ENCODE measurements around the gene ACAN. TPM values are rescaled to one million over a fixed set of nuclear protein-coding genes. Genes with fewer than 3 reads are reported as not detected.
A peak's percentile ranks its signal among the peaks of the same experiment; 100 is the strongest.

Gene ACAN
- polyA plus RNA-seq, 1 donor from 2014 or later, result not detected

GRCh38 chr15:88904257-88904623 lies 101.0 kb downstream of the ACAN start:
- Mint-ChIP-seq H3K4me3 (peak overlapping the region in 1 of 4 donors; percentile 28), H3K36me3 (peaks cover 10% of the 10 kb centered on the region), H3K9me3 (no peaks in the 10 kb centered on the region), H3K4me1 (peaks cover 6 to 15% (median 10%) of the 10 kb centered on the region in 3 donors), H3K27me3 (no peaks in the 10 kb centered on the region), H3K27ac (peak overlapping the region in 2 of 3 donors; percentile 10 to 46)

GRCh38 chr15:88904624-88905327 lies 101.5 kb downstream of the ACAN start:
- Mint-ChIP-seq H3K4me3 (no peak overlapping the region), H3K27ac (peak overlapping the region in 2 of 3 donors; percentile 10 to 46), H3K9me3 (no peaks in the 10 kb centered on the region), H3K4me1 (peaks cover 6 to 16% (median 13%) of the 10 kb centered on the region in 3 donors), H3K36me3 (peaks cover 10% of the 10 kb centered on the region), H3K27me3 (no peaks in the 10 kb centered on the region)

GRCh38 chr15:88905576-88905975 lies 102.3 kb downstream of the ACAN start:
- no peak overlapping the region for H3K4me3 Mint-ChIP-seq
- H3K4me1 Mint-ChIP-seq, result peaks cover 10 to 20% (median 14%) of the 10 kb centered on the region in 3 donors
- peaks cover 1% of the 10 kb centered on the region for H3K27me3 Mint-ChIP-seq
- peaks cover 10% of the 10 kb centered on the region for H3K36me3 Mint-ChIP-seq
- H3K27ac Mint-ChIP-seq, result no peak overlapping the region
- no peaks in the 10 kb centered on the region for H3K9me3 Mint-ChIP-seq

GRCh38 chr15:88906130-88906529 lies 102.9 kb downstream of the ACAN start:
- Mint-ChIP-seq H3K4me1 (peaks cover 14 to 23% (median 14%) of the 10 kb centered on the region in 3 donors), H3K9me3 (no peaks in the 10 kb centered on the region), H3K27ac (peak overlapping the region in 1 of 3 donors; percentile 51), H3K36me3 (peaks cover 9% of the 10 kb centered on the region), H3K4me3 (peak overlapping the region in 1 of 4 donors; percentile 35), H3K27me3 (peaks cover 1% of the 10 kb centered on the region)

GRCh38 chr15:88906551-88906950 lies 103.3 kb downstream of the ACAN start:
- no peaks in the 10 kb centered on the region for H3K9me3 Mint-ChIP-seq
- H3K27me3 Mint-ChIP-seq, result peaks cover 1% of the 10 kb centered on the region
- H3K4me1 Mint-ChIP-seq, result peaks cover 14 to 24% (median 14%) of the 10 kb centered on the region in 3 donors
- no peak overlapping the region for H3K4me3 Mint-ChIP-seq
- no peak overlapping the region for H3K27ac Mint-ChIP-seq
- peaks cover 9% of the 10 kb centered on the region for H3K36me3 Mint-ChIP-seq

GRCh38 chr15:88907111-88907510 lies 103.9 kb downstream of the ACAN start:
- H3K9me3 Mint-ChIP-seq, result no peaks in the 10 kb centered on the region
- peaks cover 2% of the 10 kb centered on the region for H3K27me3 Mint-ChIP-seq
- H3K27ac Mint-ChIP-seq, result no peak overlapping the region

GRCh38 chr15:88908123-88908522 lies 104.9 kb downstream of the ACAN start:
- no peak overlapping the region for H3K27ac Mint-ChIP-seq
- peak overlapping the region in 1 of 4 donors; percentile 80 for H3K4me3 Mint-ChIP-seq
- no peaks in the 10 kb centered on the region for H3K9me3 Mint-ChIP-seq
- peaks cover 3% of the 10 kb centered on the region for H3K27me3 Mint-ChIP-seq
- peaks cover 6% of the 10 kb centered on the region for H3K36me3 Mint-ChIP-seq
- H3K4me1 Mint-ChIP-seq, result peaks cover 14 to 26% (median 19%) of the 10 kb centered on the region in 3 donors

More at GRCh38 chr15:88907111-88907510, 103.9 kb downstream of the ACAN start:
- Mint-ChIP-seq H3K4me1 (peaks cover 14 to 25% (median 16%) of the 10 kb centered on the region in 3 donors), H3K36me3 (peaks cover 6% of the 10 kb centered on the region), H3K4me3 (no peak overlapping the region)

- Mint-ChIP-seq H3K36me3 (peaks cover 6% of the 10 kb centered on the region), H3K4me1 (peaks cover 19 to 28% (median 22%) of the 10 kb centered on the region in 3 donors), H3K27me3 (peaks cover 3% of the 10 kb centered on the region), H3K27ac (peak overlapping the region in 1 of 3 donors; percentile 80), H3K4me3 (peak overlapping the region in 1 of 4 donors; percentile 53), H3K9me3 (no peaks in the 10 kb centered on the region)
Observed at GRCh38 chr15:88908697-88909621, 105.7 kb downstream of the ACAN start.

- H3K4me3 Mint-ChIP-seq, result peak overlapping the region in 2 of 4 donors; percentile 53 to 73
- peak overlapping the region; percentile 8 to 86 (median 80) for H3K27ac Mint-ChIP-seq
- peaks cover 11 to 20% (median 16%) of the 10 kb centered on the region in 3 donors for H3K4me1 Mint-ChIP-seq
- peaks cover 3% of the 10 kb centered on the region for H3K27me3 Mint-ChIP-seq
- no peaks in the 10 kb centered on the region for H3K9me3 Mint-ChIP-seq
- H3K36me3 Mint-ChIP-seq, result peaks cover 2% of the 10 kb centered on the region
Observed at GRCh38 chr15:88909956-88910831, 107.0 kb downstream of the ACAN start.

- Mint-ChIP-seq H3K9me3 (no peaks in the 10 kb centered on the region), H3K4me3 (peak overlapping the region; percentile 39 to 97 (median 90)), H3K4me1 (peaks cover 9 to 20% (median 16%) of the 10 kb centered on the region in 3 donors), H3K27me3 (peaks cover 7% of the 10 kb centered on the region), H3K36me3 (peaks cover 2% of the 10 kb centered on the region), H3K27ac (no peak overlapping the region)
Observed at GRCh38 chr15:88911766-88912118, 108.5 kb downstream of the ACAN start.

- Mint-ChIP-seq H3K9me3 (no peaks in the 10 kb centered on the region), H3K36me3 (peaks cover 2% of the 10 kb centered on the region), H3K27ac (peak overlapping the region in 2 of 3 donors; percentile 10 to 72), H3K4me3 (peak overlapping the region; percentile 84 to 97 (median 96)), H3K27me3 (peaks cover 10% of the 10 kb centered on the region), H3K4me1 (peaks cover 9 to 20% (median 16%) of the 10 kb centered on the region in 3 donors)
Observed at GRCh38 chr15:88912500-88912921, 109.3 kb downstream of the ACAN start.

GRCh38 chr15:88913017-88913849 lies 110.0 kb downstream of the ACAN start, which contains the start of gene MFGE8:
Gene MFGE8, minus strand, starts transcription at chr15:88913379. Its CDS starts 60 bp downstream, at chr15:88913319.
- Mint-ChIP-seq H3K27ac (peak within 1 kb of the TSS; percentile 72 to 87 (median 85)), H3K4me1 (peaks cover 9 to 20% (median 18%) of the 10 kb centered on the region in 3 donors)

GRCh38 chr15:88913850-88914169 lies 110.6 kb downstream of the ACAN start:
- Mint-ChIP-seq H3K4me1 (peaks cover 9 to 20% (median 19%) of the 10 kb centered on the region in 3 donors), H3K27me3 (peaks cover 22% of the 10 kb centered on the region), H3K9me3 (peaks cover 0 to 2% (median 0%) of the 10 kb centered on the region in 3 donors), H3K36me3 (no peaks in the 10 kb centered on the region), H3K4me3 (peak overlapping the region; percentile 84 to 97 (median 96)), H3K27ac (peak overlapping the region; percentile 72 to 87 (median 85))

More at GRCh38 chr15:88913017-88913849, 110.0 kb downstream of the ACAN start, which contains the start of gene MFGE8:
- Mint-ChIP-seq H3K9me3 (peaks cover 0 to 2% (median 0%) of the 10 kb centered on the region in 3 donors), H3K4me3 (peak within 1 kb of the TSS; percentile 84 to 97 (median 96)), H3K27me3 (peaks cover 17% of the 10 kb centered on the region), H3K36me3 (peaks cover under 1% of the 10 kb centered on the region)
